ENCODE results near the gene UBAC2. TPM values are rescaled to one million over a fixed set of nuclear protein-coding genes. Genes with fewer than 3 reads are reported as not detected.

Gene UBAC2
- total RNA-seq, 1 experiment from 2014 or later: 103 TPM

- CTCF ChIA-PET: interaction anchor here (0.9 to 1.6 kb wide), 4 partner anchors 24 to 170 kb away, joined by 3 to 12 read pairs (median 4); no protein-coding TSS in a partner anchor
- peaks cover 2% of the 10 kb centered on the region; the same call in 1 of the 2 replicates for H3K36me3 ChIP-seq (ENCODE audit: control insufficient read depth, insufficient read depth, low read length)
- H3K4me3 ChIP-seq (ENCODE audit: low read depth, low read length): no peak overlapping the region
- H3K27me3 ChIP-seq (replicated peaks; ENCODE audit: control insufficient read depth, insufficient read depth, low read length): no peaks in the 10 kb centered on the region
- DNase-seq: no peak
- H3K27me3 Mint-ChIP-seq (ENCODE audit: insufficient read depth, unreplicated experiment): no peaks in the 10 kb centered on the region
- H3K4me3 Mint-ChIP-seq (ENCODE audit: unreplicated experiment): no peak overlapping the region
- no peaks in the 10 kb centered on the region for H3K9me3 Mint-ChIP-seq (ENCODE audit: unreplicated experiment)
- intact Hi-C loops (cut with micrococcal nuclease; ENCODE audit: unreplicated experiment): loop anchor here (1.0 to 5.0 kb wide), 4 partner anchors 66 to 235 kb away; no protein-coding TSS in a partner anchor
- H3K27ac Mint-ChIP-seq (ENCODE audit: unreplicated experiment): no peak overlapping the region
- TF ChIP-seq, protein P1, sequence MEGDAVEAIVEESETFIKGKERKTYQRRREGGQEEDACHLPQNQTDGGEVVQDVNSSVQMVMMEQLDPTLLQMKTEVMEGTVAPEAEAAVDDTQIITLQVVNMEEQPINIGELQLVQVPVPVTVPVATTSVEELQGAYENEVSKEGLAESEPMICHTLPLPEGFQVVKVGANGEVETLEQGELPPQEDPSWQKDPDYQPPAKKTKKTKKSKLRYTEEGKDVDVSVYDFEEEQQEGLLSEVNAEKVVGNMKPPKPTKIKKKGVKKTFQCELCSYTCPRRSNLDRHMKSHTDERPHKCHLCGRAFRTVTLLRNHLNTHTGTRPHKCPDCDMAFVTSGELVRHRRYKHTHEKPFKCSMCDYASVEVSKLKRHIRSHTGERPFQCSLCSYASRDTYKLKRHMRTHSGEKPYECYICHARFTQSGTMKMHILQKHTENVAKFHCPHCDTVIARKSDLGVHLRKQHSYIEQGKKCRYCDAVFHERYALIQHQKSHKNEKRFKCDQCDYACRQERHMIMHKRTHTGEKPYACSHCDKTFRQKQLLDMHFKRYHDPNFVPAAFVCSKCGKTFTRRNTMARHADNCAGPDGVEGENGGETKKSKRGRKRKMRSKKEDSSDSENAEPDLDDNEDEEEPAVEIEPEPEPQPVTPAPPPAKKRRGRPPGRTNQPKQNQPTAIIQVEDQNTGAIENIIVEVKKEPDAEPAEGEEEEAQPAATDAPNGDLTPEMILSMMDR (IDR thresholded peaks at IDR 0.05; ENCODE audit: insufficient read depth in 1 of 2, low read depth in 1 of 2, low read length in 1 of 2, severe bottlenecking in 1 of 2, unreplicated experiment in 1 of 2): no peak
- no peaks in the 10 kb centered on the region for H3K4me1 Mint-ChIP-seq (ENCODE audit: low read depth, unreplicated experiment)
- no TSS peak for BruUV-seq (replicated peaks)
- H3K4me1 ChIP-seq: no peaks in the 10 kb centered on the region
- H3K9me3 ChIP-seq: no peaks in the 10 kb centered on the region
- peaks cover 22% of the 10 kb centered on the region for H3K36me3 Mint-ChIP-seq (ENCODE audit: insufficient read depth, unreplicated experiment)
- POLR2A ChIA-PET: no interaction called here
Observed at GRCh38 chr13:99266827-99267226, 66.2 kb downstream of the UBAC2 start.

DNA sequence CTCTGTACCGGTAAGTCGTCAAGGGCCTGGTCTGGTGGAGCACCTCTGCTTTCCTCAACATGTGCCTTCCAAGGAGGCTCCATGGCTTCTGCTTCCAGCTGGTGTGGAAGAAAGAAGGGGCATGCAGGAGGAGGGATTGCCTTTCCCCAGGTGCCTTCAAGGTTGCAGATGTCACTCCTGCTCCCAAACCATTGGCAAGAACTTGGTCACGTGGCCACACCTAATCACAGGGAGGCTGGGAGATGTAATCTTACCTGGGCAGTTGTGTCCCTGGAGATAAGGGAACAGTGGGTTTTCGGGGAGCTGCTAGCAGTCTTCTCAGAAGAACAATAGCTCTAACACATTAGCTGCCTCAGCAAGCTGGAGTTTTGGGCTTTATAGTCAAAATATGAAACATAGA is 67.3 kb downstream of the UBAC2 start:
- Mint-ChIP-seq H3K27me3 (ENCODE audit: insufficient read depth, unreplicated experiment) (no peaks in the 10 kb centered on the region), H3K4me3 (ENCODE audit: unreplicated experiment) (no peak overlapping the region), H3K36me3 (ENCODE audit: insufficient read depth, unreplicated experiment) (peaks cover 22% of the 10 kb centered on the region), H3K4me1 (ENCODE audit: low read depth, unreplicated experiment) (no peaks in the 10 kb centered on the region), H3K9me3 (ENCODE audit: unreplicated experiment) (no peaks in the 10 kb centered on the region), H3K27ac (ENCODE audit: unreplicated experiment) (no peak overlapping the region)
- Histone ChIP-seq H3K9me3 (no peaks in the 10 kb centered on the region), H3K4me1 (no peaks in the 10 kb centered on the region), H3K27me3 (replicated peaks; ENCODE audit: control insufficient read depth, insufficient read depth, low read length) (no peaks in the 10 kb centered on the region), H3K36me3 (ENCODE audit: control insufficient read depth, insufficient read depth, low read length) (peaks cover 2% of the 10 kb centered on the region; the same call in 1 of the 2 replicates), H3K4me3 (ENCODE audit: low read depth, low read length) (no peak overlapping the region)
- CTCF ChIA-PET: no interaction called here
- DNase-seq: no peak
- intact Hi-C loops (cut with micrococcal nuclease; ENCODE audit: unreplicated experiment): loop anchor here (5.0 kb wide), 1 partner anchor 236 kb away; no protein-coding TSS in a partner anchor
- POLR2A ChIA-PET: no interaction called here
- TF ChIP-seq, protein P1 (IDR thresholded peaks at IDR 0.05; ENCODE audit: insufficient read depth in 1 of 2, low read depth in 1 of 2, low read length in 1 of 2, severe bottlenecking in 1 of 2, unreplicated experiment in 1 of 2): no peak
- BruUV-seq (replicated peaks): no TSS peak

DNA sequence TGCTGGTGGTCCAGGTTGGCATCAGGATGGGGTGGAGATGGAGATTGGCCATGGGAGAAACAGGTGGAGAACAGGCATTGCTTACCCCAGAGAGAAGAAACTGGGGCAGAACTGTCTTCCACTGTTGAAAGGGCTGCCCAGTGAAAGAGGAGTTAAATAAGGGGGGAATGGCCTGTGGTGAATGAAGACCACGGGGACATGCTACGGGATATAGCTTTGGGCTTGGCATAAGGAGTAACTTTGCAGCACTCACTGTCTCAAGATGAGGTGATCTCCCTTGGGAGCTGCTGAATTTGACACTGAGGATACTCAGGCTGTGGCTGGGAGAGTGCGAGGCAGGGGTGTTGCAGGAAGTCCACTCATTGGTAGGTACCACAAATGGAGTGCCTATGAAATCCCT is 68.2 kb downstream of the UBAC2 start:
- ChIA-PET CTCF (interaction anchor here (1.2 kb wide), 1 partner anchor 92 kb away, joined by 5 read pairs; no protein-coding TSS in a partner anchor), POLR2A (no interaction called here)
- Mint-ChIP-seq H3K4me3 (ENCODE audit: unreplicated experiment) (no peak overlapping the region), H3K9me3 (ENCODE audit: unreplicated experiment) (no peaks in the 10 kb centered on the region), H3K36me3 (ENCODE audit: insufficient read depth, unreplicated experiment) (peaks cover 20% of the 10 kb centered on the region), H3K4me1 (ENCODE audit: low read depth, unreplicated experiment) (no peaks in the 10 kb centered on the region), H3K27me3 (ENCODE audit: insufficient read depth, unreplicated experiment) (no peaks in the 10 kb centered on the region), H3K27ac (ENCODE audit: unreplicated experiment) (no peak overlapping the region)
- no peak for DNase-seq
- Histone ChIP-seq H3K4me3 (ENCODE audit: low read depth, low read length) (no peak overlapping the region), H3K9me3 (no peaks in the 10 kb centered on the region), H3K36me3 (ENCODE audit: control insufficient read depth, insufficient read depth, low read length) (peaks cover 2% of the 10 kb centered on the region; the same call in 1 of the 2 replicates), H3K27me3 (replicated peaks; ENCODE audit: control insufficient read depth, insufficient read depth, low read length) (no peaks in the 10 kb centered on the region), H3K4me1 (no peaks in the 10 kb centered on the region)
- intact Hi-C loops (cut with micrococcal nuclease; ENCODE audit: unreplicated experiment): loop anchor here (1.0 to 5.0 kb wide), 2 partner anchors 168 to 237 kb away; no protein-coding TSS in a partner anchor
- no TSS peak for BruUV-seq (replicated peaks)
- TF ChIP-seq, protein P1 (IDR thresholded peaks at IDR 0.05; ENCODE audit: insufficient read depth in 1 of 2, low read depth in 1 of 2, low read length in 1 of 2, severe bottlenecking in 1 of 2, unreplicated experiment in 1 of 2): no peak
